CD4-positive, alpha-beta T cell (primary cell): ENCODE results near the gene PDGFD. TPM values are rescaled to one million over a fixed set of nuclear protein-coding genes. Genes with fewer than 3 reads are reported as not detected.

ENCODE experiments used
- ATAC-seq: fragments of 200-7000 bp; cut with Tn5 transposase; one replicate; pipeline ENCODE4 v1.10.0; 2022; ENCODE audit warnings: mild to moderate bottlenecking; ENCODE audit not compliant: poor library complexity
- CTCF ChIA-PET: fragments of 350-600 bp; sonication (Branson Sonifier 250); formaldehyde crosslinking; loops from one replicate; lab custom pipeline; 2021; ENCODE audit warnings: antibody characterized with exemption, inconsistent platforms; lab: Charles Lee
- POLR2A ChIA-PET: fragments of 350-600 bp; sonication (Branson Sonifier 250); formaldehyde crosslinking; loops from one replicate; lab custom pipeline; 2021; ENCODE audit warnings: antibody characterized with exemption, inconsistent platforms; lab: Charles Lee
- DNase-seq, 14 experiments: peaks; one replicate each; pipeline ENCODE4 v3.0.0-alpha.2; 2013 to 2020; ENCODE audit warnings: mixed read lengths in 2 of 14
- H3K27ac ChIP-seq, 2 donors: one replicate each; pipeline versions ENCODE4 v1.5.1 to v1.7.0; 2013; ENCODE audit warnings: low read length in 2 of 2, low read depth in 1 of 2, mild to moderate bottlenecking in 1 of 2
- H3K27me3 ChIP-seq, 2 experiments: 1 replicate in 1 of 2; 2 replicates in 1 of 2; pipeline versions ENCODE4 v1.6.1 to v1.7.0; 2013; ENCODE audit warnings: low read length in 2 of 2, control low read depth in 1 of 2, mild to moderate bottlenecking in 1 of 2, moderate library complexity in 1 of 2; ENCODE audit not compliant: insufficient read depth in 2 of 2, control insufficient read depth in 1 of 2
- H3K36me3 ChIP-seq: one replicate; pipeline ENCODE4 v1.6.1; 2013; ENCODE audit warnings: low read length, control low read depth; ENCODE audit not compliant: insufficient read depth
- H3K4me1 ChIP-seq: one replicate; pipeline ENCODE4 v1.6.1; 2013; ENCODE audit warnings: low read length, control low read depth; ENCODE audit not compliant: insufficient read depth
- H3K4me3 ChIP-seq: one replicate; pipeline ENCODE4 v1.5.1; 2013; ENCODE audit warnings: mild to moderate bottlenecking, low read length, moderate library complexity
- H3K9me3 ChIP-seq, 2 experiments: 1 replicate in 1 of 2; 2 replicates in 1 of 2; pipeline versions ENCODE4 v1.6.1 to v1.7.0; 2013; ENCODE audit warnings: low read length in 2 of 2, mild to moderate bottlenecking in 2 of 2, control low read depth in 1 of 2, moderate library complexity in 1 of 2; ENCODE audit not compliant: control insufficient read depth in 1 of 2, insufficient read depth in 1 of 2
- H3K27ac Mint-ChIP-seq: one replicate; pipeline ENCODE4 v1.8.0; 2020; ENCODE audit warnings: mixed read lengths
- H3K27me3 Mint-ChIP-seq: one replicate; pipeline ENCODE4 v1.8.0; 2021; ENCODE audit warnings: mixed read lengths
- H3K36me3 Mint-ChIP-seq: one replicate; pipeline ENCODE4 v1.8.0; 2021; ENCODE audit warnings: low read depth, mixed read lengths
- H3K4me1 Mint-ChIP-seq: one replicate; pipeline ENCODE4 v1.8.0; 2021; ENCODE audit warnings: low read depth, mixed read lengths
- H3K4me3 Mint-ChIP-seq: one replicate; pipeline ENCODE4 v1.8.0; 2020; ENCODE audit warnings: mild to moderate bottlenecking, mixed read lengths
- H3K9me3 Mint-ChIP-seq: one replicate; pipeline ENCODE4 v1.8.0; 2020; ENCODE audit warnings: mixed read lengths
- CTCF ChIP-seq: fragments of 200-600 bp; IDR thresholded peaks from one replicate; pipeline ENCODE4 v1.8.0; 2022; ENCODE audit warnings: antibody characterized with exemption, mild to moderate bottlenecking
- intact Hi-C, 2 experiments: fragments of 100-400 bp; cut with DNase I in 1 of 2; cut with micrococcal nuclease in 1 of 2; formaldehyde crosslinking; loops; one replicate each; pipeline versions ENCODE4 v1.15.1 to v1.9.0; 2023 to 2025; cut with DNase I, micrococcal nuclease
- total RNA-seq, 174 experiments: library from RNA in 2 of 174; stranded (reverse) in 2 of 174; gene quantifications; one replicate each; pipeline ENCODE4 v1.2.3 and lab custom pipeline; 2021 to 2026

The PDGFD gene
- total RNA-seq, 2 experiments from 2014 or later, result not detected

- intact Hi-C loops, result no loop called here
- H3K36me3 ChIP-seq, result no peaks in the 10 kb centered on the region
- ChIA-PET POLR2A (no interaction called here), CTCF (no interaction called here)
- no peaks in the 10 kb centered on the region for H3K9me3 ChIP-seq
- Mint-ChIP-seq H3K4me3 (no peak overlapping the region), H3K36me3 (no peaks in the 10 kb centered on the region), H3K27ac (no peak overlapping the region), H3K9me3 (no peaks in the 10 kb centered on the region), H3K27me3 (no peaks in the 10 kb centered on the region), H3K4me1 (no peaks in the 10 kb centered on the region)
- no peak for ATAC-seq
- H3K27ac ChIP-seq, result no peak overlapping the region
- no peak for TF ChIP-seq CTCF
- H3K4me1 ChIP-seq, result no peaks in the 10 kb centered on the region
- DNase-seq, result no peak
- no peak overlapping the region for H3K4me3 ChIP-seq
- no peaks in the 10 kb centered on the region for H3K27me3 ChIP-seq
These were observed 34.8 kb downstream of the PDGFD start for GRCh38 chr11:104129145-104129544.

GRCh38 chr11:104127828-104128227 is 36.1 kb downstream of the PDGFD start:
- no peak overlapping the region for H3K4me3 Mint-ChIP-seq
- H3K4me1 Mint-ChIP-seq, result no peaks in the 10 kb centered on the region
- H3K4me1 ChIP-seq, result no peaks in the 10 kb centered on the region
- ChIA-PET POLR2A (no interaction called here), CTCF (no interaction called here)
- intact Hi-C loops, result no loop called here
- TF ChIP-seq CTCF, result no peak
- no peaks in the 10 kb centered on the region for H3K27me3 ChIP-seq
- H3K36me3 ChIP-seq, result no peaks in the 10 kb centered on the region
- no peak overlapping the region for H3K4me3 ChIP-seq
- H3K27ac Mint-ChIP-seq, result no peak overlapping the region
- no peaks in the 10 kb centered on the region for H3K9me3 Mint-ChIP-seq
- no peaks in the 10 kb centered on the region for H3K36me3 Mint-ChIP-seq
- no peaks in the 10 kb centered on the region for H3K27me3 Mint-ChIP-seq
- DNase-seq (no peak), ATAC-seq (no peak)
- no peak overlapping the region for H3K27ac ChIP-seq
- no peaks in the 10 kb centered on the region for H3K9me3 ChIP-seq

GRCh38 chr11:104126464-104126863 is 37.5 kb downstream of the PDGFD start:
- no peaks in the 10 kb centered on the region for H3K9me3 Mint-ChIP-seq
- Histone ChIP-seq H3K9me3 (no peaks in the 10 kb centered on the region), H3K4me3 (no peak overlapping the region), H3K36me3 (no peaks in the 10 kb centered on the region), H3K27me3 (no peaks in the 10 kb centered on the region), H3K4me1 (no peaks in the 10 kb centered on the region), H3K27ac (no peak overlapping the region)
- H3K36me3 Mint-ChIP-seq, result no peaks in the 10 kb centered on the region
- no peak for TF ChIP-seq CTCF
- intact Hi-C loops, result no loop called here
- no peaks in the 10 kb centered on the region for H3K27me3 Mint-ChIP-seq
- no peaks in the 10 kb centered on the region for H3K4me1 Mint-ChIP-seq
- ATAC-seq (no peak), DNase-seq (no peak)
- CTCF ChIA-PET, result interaction anchor here (0.6 kb wide), 1 partner anchor 659 kb away, joined by 3 read pairs; no protein-coding TSS in a partner anchor
- no peak overlapping the region for H3K27ac Mint-ChIP-seq
- no peak overlapping the region for H3K4me3 Mint-ChIP-seq
- POLR2A ChIA-PET, result no interaction called here
